Adrenal gland (tissue), 5 donors: ENCODE results near the gene AFAP1.

ENCODE experiments used
- POLR2A ChIP-seq, 2 donors: fragments of 450-650 bp; IDR thresholded peaks; one replicate each; pipeline ENCODE4 v1.6.1; 2017; ENCODE audit warnings: antibody characterized with exemption in 2 of 2, mild to moderate bottlenecking in 2 of 2, moderate library complexity in 1 of 2
- TF ChIP-seq, protein P1 (sequence below), 6 experiments: fragments of 450-650 bp in 4 of 6; fragments of 200-600 bp in 2 of 6; sonication (generic) in 1 of 6; IDR thresholded peaks; 1 replicate in 5 of 6; 2 replicates in 1 of 6; pipeline versions ENCODE4 v1.5.1 to v1.8.0; 2016 to 2021; ENCODE audit warnings: antibody characterized with exemption in 6 of 6, mild to moderate bottlenecking in 2 of 6, moderate library complexity in 1 of 6
- donor health status: DM: no; HTN: no; CAD: no.

DNA sequence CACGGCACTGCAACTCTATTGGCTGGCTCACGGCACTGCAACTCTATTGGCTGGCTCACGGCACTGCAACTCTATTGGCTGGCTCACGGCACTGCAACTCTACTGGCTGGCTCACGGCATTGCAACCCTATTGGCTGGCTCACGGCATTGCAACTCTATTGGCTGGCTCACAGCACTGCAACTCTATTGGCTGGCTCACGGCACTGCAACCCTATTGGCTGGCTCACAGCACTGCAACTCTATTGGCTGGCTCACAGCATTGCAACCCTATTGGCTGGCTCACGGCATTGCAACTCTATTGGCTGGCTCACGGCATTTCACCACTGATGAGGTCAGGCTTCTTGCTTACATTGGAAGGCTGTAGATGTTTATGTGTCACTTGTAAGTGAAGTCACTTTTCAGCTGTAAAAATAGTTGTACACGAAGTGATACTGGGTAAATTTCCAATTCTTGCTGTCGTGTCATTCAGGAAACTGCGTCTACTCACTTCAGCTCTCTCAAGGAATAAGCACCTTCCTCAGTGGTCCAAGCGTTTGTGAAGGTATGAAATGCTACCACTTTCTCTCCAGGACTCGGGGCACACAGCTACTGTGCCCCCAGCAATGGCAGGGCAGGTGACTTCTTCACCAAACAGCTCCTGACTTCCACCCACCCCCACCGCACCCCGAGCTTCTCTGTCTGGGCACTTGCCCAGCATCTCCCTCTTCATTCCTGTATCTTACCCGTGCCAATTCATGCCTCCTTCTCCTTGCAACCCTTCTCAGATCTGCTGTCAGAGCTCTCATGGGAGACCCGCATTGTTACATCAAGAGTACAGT, 141.3 kb downstream of the AFAP1 start:
- TF ChIP-seq, protein P1, sequence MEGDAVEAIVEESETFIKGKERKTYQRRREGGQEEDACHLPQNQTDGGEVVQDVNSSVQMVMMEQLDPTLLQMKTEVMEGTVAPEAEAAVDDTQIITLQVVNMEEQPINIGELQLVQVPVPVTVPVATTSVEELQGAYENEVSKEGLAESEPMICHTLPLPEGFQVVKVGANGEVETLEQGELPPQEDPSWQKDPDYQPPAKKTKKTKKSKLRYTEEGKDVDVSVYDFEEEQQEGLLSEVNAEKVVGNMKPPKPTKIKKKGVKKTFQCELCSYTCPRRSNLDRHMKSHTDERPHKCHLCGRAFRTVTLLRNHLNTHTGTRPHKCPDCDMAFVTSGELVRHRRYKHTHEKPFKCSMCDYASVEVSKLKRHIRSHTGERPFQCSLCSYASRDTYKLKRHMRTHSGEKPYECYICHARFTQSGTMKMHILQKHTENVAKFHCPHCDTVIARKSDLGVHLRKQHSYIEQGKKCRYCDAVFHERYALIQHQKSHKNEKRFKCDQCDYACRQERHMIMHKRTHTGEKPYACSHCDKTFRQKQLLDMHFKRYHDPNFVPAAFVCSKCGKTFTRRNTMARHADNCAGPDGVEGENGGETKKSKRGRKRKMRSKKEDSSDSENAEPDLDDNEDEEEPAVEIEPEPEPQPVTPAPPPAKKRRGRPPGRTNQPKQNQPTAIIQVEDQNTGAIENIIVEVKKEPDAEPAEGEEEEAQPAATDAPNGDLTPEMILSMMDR (IDR thresholded peaks at IDR 0.05): no peak
- no peak for TF ChIP-seq POLR2A (IDR thresholded peaks at IDR 0.05)
